GM19467 (cell line): Measurements from ENCODE around the gene DHRS4L2.
"Not testable (repeated sequence)": the region's sequence is repeated elsewhere in the genome, so short reads cannot be mapped to it uniquely, and the experiment has no call there.

Experiments used
- ATAC-seq: cut with Tn5 transposase; IDR thresholded peaks from one replicate; pipeline ENCODE4 v1.9.1; 2021; ENCODE audit warnings: mild to moderate bottlenecking, moderate library complexity; ENCODE audit not compliant: unreplicated experiment

DHRS4L2 gene

GRCh38 chr14:23988607-23989363, at the start of gene DHRS4L2:
Gene DHRS4L2 (plus strand): TSS chr14:23988929. CDS start chr14:23988948, 19 bp downstream.
- ATAC-seq: peak; percentile 84

- ATAC-seq: no peak
Measured at GRCh38 chr14:23939607-23940326, 49.0 kb upstream of the DHRS4L2 start.

GRCh38 chr14:23941230-23941629, 47.5 kb upstream of the DHRS4L2 start:
- ATAC-seq: no peak

- ATAC-seq: no peak
Measured at GRCh38 chr14:23941669-23942068, 47.1 kb upstream of the DHRS4L2 start.

- ATAC-seq: no peak
Measured at GRCh38 chr14:23942587-23942986, 46.1 kb upstream of the DHRS4L2 start.

- not testable (repeated sequence) for ATAC-seq
Measured at GRCh38 chr14:23949069-23949468, 39.7 kb upstream of the DHRS4L2 start.

- no peak for ATAC-seq
Measured at GRCh38 chr14:23950411-23951135, 38.2 kb upstream of the DHRS4L2 start.

- not testable (repeated sequence) for ATAC-seq
Measured at GRCh38 chr14:23951136-23951466, 37.6 kb upstream of the DHRS4L2 start.

- ATAC-seq: no peak
Measured at GRCh38 chr14:23951590-23952201, 37.0 kb upstream of the DHRS4L2 start.

GRCh38 chr14:23953116-23953463, 35.6 kb upstream of the DHRS4L2 start:
- not testable (repeated sequence) for ATAC-seq

- ATAC-seq: peak; percentile 79
Measured at GRCh38 chr14:23953464-23954278, 35.1 kb upstream of the DHRS4L2 start, which contains the start of gene DHRS4. Gene DHRS4 (plus strand): TSS chr14:23953770. CDS start chr14:23953789, 19 bp downstream.

GRCh38 chr14:23954279-23954614, 34.5 kb upstream of the DHRS4L2 start:
- not testable (repeated sequence) for ATAC-seq

- ATAC-seq: not testable (repeated sequence)
Measured at GRCh38 chr14:23954965-23955364, 33.8 kb upstream of the DHRS4L2 start.

GRCh38 chr14:23955811-23956210, 32.9 kb upstream of the DHRS4L2 start:
- not testable (repeated sequence) for ATAC-seq

- not testable (repeated sequence) for ATAC-seq
Measured at GRCh38 chr14:23957913-23958569, 30.7 kb upstream of the DHRS4L2 start.

GRCh38 chr14:23960899-23961298, 27.8 kb upstream of the DHRS4L2 start:
- ATAC-seq: not testable (repeated sequence)

GRCh38 chr14:23961704-23962103, 27.0 kb upstream of the DHRS4L2 start:
- not testable (repeated sequence) for ATAC-seq

- not testable (repeated sequence) for ATAC-seq
Measured at GRCh38 chr14:23969130-23969480, 19.6 kb upstream of the DHRS4L2 start.

GRCh38 chr14:23969481-23970282, 19.0 kb upstream of the DHRS4L2 start:
- ATAC-seq: not testable (repeated sequence)
